HG03139 (cell line): ENCODE data around the gene PLLP.
"Not testable (repeated sequence)": the region's sequence is repeated elsewhere in the genome, so short reads cannot be mapped to it uniquely, and the experiment has no call there.

Experiments
- ATAC-seq: cut with Tn5 transposase; IDR thresholded peaks from one replicate; pipeline ENCODE4 v1.9.1; 2021; ENCODE audit not compliant: unreplicated experiment

Gene PLLP

DNA sequence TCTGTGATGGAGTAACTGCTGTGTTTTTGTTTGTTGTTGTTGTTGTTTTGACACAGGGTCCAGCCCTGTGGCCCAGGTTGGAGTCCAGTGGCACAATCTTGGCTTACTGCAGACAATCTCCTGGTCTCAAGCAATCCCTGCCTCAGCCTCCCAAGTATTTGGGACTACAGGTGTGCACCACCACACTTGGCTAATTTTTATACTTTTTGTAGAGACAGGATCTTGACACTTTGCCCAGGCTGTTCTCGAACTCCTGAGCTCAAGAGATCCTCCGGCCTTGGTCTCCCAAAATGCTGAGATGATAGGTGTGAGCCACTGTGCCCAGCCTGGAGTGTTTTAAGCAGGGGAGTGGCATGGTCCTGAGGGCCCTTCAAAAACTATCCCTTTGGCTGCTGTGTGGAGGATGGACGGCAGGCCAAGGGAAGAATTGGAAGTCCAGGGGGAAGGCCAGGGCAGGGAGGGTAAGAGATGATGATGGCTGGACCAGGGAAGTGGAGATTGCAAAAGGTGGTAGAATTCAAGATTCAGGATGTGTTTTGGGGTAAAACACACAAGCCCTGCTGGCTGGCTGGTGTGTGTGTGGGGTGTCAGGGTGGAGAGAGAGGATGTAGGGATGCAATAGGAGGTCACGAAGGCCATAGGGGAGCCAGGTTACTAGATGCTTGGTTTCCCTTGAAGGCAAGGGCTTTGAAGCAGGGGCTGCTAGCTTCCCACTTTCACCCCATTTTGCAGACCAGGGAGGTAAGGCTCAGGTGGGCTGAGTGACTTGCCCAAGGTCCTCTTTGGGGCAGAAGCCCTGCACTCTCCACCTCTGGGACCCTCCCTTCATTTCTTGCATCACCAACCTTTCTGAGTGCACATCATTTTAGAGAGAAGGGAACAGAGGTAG, 18.8 kb upstream of the PLLP start:
- ATAC-seq: no peak

DNA sequence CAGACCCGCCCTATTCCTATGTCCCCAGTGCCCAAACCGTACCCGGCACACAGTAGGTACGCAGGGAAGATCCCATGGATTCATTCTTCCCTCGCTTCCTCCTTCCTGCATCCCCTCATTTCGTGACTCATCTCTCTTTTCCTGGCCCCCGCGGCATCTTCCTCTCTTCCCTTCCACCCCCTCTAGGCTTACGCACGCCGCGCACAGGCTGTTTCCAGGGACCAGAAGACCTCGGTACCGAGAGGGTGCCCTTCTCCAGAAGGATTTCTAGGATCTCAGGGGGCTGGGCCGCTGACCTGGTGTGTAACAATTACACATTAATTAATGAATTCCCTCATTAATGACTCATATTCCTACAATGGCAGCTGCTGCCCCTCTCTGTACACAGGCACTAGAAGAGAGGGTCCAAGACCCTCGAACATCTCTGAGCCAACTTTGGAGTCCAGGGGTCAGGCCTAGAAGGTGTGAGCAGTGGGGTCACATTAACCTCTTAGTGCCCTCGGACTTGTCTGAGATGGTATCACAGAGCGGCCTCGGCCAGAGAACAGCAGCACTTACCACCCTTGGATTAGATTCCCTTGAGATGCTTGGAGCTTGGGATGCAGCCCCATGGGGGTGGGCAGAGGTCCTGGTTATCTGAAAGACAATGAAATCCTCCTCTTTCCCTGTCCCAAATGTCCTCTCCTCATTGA, 16.8 kb upstream of the PLLP start:
- ATAC-seq: no peak

DNA sequence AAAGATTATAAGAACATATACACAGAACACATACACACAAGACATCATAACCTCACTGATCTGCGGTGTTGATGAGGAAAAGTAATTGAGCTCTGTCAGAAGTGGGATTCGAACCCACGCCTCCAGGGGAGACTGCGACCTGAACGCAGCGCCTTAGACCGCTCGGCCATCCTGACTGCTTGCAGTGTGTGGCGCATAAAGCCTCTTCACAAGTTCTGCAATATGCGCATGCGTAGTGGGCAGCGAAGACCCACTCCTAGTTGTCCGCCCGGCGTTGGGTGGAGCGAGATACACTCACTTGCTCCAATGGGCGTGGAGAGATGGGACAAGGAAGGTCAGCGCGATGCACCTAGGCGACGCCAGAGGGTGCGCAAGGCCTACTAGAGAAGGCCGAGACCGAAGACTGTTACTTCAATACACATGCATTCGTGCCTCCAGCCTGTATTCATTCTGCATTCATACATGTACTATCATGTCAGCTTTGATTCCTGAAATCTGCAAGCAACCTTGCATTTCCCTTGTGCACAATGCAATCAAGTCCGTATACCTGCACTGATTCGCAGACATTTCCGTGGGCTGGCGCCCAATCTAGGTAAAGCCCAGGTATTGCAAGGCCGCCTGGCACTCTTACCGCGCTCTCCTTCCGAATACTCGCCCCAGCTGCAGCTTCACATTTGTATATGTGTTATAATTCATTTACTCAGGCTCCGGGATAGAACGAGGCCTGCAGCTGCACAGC, 16.1 kb upstream of the PLLP start:
- ATAC-seq: peak; percentile 88

DNA sequence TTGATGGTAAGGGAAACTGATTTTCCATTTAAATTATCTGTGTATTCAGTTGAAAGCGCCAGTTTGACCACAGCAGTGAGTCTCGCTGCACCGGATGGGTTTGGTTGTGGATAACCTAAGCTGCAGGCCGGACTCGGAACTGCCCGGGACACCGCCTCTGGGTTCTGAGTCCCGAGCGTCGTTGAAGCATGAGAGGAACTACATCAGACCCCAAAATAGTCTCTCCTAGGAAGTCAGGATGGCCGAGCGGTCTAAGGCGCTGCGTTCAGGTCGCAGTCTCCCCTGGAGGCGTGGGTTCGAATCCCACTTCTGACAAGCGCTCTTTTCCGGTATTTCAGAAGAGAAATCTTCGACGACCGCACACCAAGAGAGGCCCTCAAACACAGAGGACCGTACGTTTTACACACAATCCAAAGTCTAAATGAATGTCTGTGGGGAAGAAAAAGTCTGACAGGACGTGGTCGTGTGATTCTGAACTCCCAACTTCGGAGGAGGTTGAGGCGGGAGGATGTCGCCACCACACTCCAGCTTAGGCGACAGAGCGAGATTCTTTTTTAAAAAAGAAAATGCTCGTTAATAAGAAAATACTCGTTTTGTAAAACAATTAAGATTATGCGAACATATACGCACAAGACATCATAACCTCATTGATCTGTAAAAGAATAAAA, 15.4 kb upstream of the PLLP start:
- peak; percentile 49 for ATAC-seq

DNA sequence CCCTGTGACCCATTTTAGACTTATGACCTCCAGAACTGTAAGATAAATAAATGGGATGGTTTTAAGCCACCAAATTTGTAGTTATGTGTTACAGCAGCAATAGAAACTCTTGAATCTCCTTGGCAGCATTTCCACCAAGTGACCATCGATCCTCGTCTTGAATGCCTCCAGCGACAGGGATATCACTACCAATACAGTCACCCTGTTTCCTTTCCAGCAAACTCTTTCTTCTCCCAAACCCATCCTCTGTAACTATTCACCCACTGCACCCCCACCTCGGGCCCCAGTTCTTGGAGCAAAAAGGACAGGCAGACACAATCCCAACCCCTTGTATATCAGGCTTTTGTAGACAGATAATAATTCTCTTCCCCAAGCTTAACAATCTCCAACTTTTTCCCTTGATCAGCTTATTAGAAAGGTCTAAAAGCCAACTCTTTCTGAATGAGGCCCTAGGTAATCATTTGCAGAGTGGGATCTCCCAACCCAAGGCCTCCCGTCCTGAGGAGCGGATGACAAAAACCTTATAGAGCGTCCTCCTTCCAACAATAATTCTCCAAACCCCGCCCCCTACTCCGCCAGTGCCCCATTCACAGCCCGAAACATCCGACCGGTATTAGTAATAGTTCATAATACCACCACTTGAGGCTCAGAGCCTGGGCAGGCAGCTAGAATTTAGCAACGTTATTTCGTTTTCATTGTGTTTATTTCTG, 14.7 kb upstream of the PLLP start:
- ATAC-seq: peak; percentile 12

- no peak for ATAC-seq
These were observed 13.4 kb upstream of the PLLP start for GRCh38 chr16:57297856-57298255.

GRCh38 chr16:57289391-57290257, 5.2 kb upstream of the PLLP start:
- no peak for ATAC-seq

- ATAC-seq: no peak
These were observed 907 bp upstream of the PLLP start for GRCh38 chr16:57285379-57285778.

- ATAC-seq: no peak
These were observed 486 bp upstream of the PLLP start for GRCh38 chr16:57284952-57285363.

- ATAC-seq: no peak
These were observed 588 bp downstream of the PLLP start for GRCh38 chr16:57283959-57284208.

- ATAC-seq: no peak
These were observed 1.1 kb downstream of the PLLP start for GRCh38 chr16:57283214-57283958.

GRCh38 chr16:57282510-57283213, 1.8 kb downstream of the PLLP start:
- no peak for ATAC-seq

DNA sequence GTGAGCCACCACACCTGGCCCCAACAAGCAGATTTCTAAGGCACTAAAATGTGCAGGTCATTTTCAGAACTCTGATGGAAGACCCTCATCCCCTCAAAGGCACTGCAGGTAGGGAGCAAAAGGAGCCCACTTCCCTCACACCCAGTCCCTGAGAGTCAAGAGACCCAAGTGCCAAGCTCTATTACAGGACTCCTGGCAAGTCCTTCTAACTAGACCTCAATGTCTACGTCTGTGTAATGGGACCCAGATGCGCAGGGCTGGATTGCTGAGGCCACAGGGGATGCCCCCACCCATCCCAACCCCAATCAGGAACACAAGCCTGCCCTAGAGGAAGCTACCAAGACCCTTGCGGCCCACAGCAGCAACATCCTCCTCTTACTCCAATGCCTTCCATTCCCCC, 2.7 kb downstream of the PLLP start:
- ATAC-seq: no peak

DNA sequence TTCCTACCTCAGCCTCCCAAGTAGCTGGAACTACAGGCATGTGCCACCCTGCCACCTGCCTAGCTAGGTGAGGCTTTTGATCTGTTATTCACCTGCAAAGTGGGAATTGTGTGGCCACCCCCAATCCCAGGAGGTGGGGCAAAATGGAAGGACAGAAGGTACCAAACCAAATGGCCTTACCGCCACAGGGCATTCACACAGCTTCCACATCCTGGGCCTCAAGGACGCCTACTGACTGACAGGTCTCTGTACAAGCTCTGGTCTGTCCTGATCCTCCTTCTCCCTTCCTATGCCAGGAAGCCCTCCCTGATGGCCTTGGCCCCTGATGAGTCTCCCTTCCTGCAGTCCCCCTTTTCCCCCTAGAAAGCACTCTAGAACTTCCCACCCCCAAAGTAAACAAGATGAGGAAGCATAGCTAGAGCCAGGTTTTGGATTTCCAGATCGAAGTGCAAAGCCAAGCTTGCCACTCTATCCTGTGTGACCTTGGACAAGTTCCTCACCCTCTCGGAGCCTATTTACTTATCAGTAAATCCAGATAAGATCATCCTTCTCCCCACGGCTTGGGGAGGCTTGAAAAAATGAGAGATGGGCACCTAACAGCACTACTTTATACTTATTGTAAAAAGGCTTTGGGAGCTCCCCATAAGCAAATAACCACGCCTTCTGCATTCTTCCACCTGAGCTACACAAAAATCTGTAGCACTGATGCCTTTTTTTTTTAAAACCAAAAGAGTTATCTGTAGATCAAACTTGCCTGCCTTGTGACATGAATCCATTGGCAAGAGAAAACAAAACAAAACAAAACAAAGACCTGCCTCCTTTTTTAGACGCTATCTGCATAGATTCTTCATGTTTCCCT, 4.5 kb downstream of the PLLP start:
- ATAC-seq: no peak

DNA sequence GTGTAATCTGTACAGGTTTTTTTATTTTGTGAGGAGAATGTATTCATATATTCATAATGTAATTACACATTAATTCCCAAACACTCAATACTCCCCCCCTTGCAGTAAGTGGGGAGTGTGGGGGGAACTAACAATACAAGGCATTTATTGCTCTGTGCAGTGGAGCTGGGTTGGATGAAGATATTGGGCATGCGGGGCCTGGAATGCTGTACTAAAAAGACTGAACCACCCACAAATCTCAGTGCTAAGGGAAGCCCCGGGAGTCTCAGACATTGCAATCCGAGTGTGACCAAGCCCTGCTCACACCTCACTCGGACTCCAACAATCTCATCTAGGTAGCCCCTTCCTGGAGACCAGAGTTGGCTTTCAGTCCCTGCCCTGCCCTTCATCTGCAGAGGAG, 6.0 kb downstream of the PLLP start:
- ATAC-seq: no peak

- no peak for ATAC-seq
These were observed 6.9 kb downstream of the PLLP start for GRCh38 chr16:57277586-57277985.

DNA sequence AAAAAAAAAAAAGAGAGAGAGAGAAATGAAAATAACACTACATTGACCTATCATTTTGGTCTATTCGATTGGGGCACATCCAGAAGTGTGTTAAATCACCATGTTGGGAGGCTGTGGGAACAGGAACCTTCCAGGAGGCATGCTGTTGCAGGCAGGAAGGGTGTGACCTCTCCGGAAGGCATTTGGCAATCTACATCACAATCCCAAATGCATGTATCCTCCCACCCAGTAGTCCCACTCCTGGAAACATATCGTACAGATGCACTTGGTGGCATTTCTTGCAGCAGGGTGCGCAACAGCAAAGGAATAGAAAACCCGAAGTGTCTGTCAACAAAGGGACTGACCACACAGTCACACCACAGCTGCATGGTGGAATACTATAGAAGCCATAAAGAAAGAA, 7.9 kb downstream of the PLLP start:
- no peak for ATAC-seq

DNA sequence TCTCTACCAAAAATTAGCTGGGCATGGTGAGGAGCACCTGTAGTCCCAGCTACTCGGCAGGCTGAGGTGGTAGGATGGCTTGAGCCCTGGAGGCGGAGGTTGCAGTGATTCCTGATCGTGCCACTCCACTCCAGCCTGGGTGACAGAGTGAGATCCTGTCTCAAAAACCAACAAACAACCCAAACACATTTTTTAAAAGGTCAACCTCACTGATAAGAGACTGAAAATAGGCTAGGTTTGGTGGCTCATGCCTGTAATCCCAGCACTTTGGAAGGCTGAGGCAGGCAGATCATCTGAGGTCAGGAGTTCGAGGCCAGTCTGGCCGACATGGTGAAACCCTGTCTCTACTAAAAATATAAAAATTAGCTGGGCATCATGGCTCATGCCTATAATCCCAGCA, 8.5 kb downstream of the PLLP start:
- not testable (repeated sequence) for ATAC-seq
